GM13976 (cell line): ENCODE measurements around the gene LY6G6C.

ENCODE experiments used
- DNase-seq: peaks from one replicate; pipeline ENCODE4 v3.0.0; 2012; ENCODE audit warnings: low spot score
- in situ Hi-C: fragments of 300-500 bp; cut with MboI; formaldehyde crosslinking; loops from one replicate; pipeline ENCODE4 v1.12.0; 2022; ENCODE audit warnings: low sequenced_read_pairs, mixed read lengths, inconsistent platforms; ENCODE audit not compliant: unreplicated experiment
- TF ChIP-seq, protein P1 (sequence below): IDR thresholded peaks from 2 replicates; pipeline ENCODE4 v1.5.1; 2012; ENCODE audit warnings: borderline replicate concordance, mild to moderate bottlenecking; ENCODE audit not compliant: insufficient read depth; ENCODE audit errors: extremely low read depth, missing control alignments, control extremely low read depth

LY6G6C gene

GRCh38 chr6:31721351-31722020, at the start of gene LY6G6C:
Gene LY6G6C (minus strand): TSS chr6:31721746. CDS start chr6:31721679, 67 bp downstream.
- no peak for DNase-seq
- in situ Hi-C loops = no loop called here
- TF ChIP-seq, protein P1, sequence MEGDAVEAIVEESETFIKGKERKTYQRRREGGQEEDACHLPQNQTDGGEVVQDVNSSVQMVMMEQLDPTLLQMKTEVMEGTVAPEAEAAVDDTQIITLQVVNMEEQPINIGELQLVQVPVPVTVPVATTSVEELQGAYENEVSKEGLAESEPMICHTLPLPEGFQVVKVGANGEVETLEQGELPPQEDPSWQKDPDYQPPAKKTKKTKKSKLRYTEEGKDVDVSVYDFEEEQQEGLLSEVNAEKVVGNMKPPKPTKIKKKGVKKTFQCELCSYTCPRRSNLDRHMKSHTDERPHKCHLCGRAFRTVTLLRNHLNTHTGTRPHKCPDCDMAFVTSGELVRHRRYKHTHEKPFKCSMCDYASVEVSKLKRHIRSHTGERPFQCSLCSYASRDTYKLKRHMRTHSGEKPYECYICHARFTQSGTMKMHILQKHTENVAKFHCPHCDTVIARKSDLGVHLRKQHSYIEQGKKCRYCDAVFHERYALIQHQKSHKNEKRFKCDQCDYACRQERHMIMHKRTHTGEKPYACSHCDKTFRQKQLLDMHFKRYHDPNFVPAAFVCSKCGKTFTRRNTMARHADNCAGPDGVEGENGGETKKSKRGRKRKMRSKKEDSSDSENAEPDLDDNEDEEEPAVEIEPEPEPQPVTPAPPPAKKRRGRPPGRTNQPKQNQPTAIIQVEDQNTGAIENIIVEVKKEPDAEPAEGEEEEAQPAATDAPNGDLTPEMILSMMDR = no peak

DNA sequence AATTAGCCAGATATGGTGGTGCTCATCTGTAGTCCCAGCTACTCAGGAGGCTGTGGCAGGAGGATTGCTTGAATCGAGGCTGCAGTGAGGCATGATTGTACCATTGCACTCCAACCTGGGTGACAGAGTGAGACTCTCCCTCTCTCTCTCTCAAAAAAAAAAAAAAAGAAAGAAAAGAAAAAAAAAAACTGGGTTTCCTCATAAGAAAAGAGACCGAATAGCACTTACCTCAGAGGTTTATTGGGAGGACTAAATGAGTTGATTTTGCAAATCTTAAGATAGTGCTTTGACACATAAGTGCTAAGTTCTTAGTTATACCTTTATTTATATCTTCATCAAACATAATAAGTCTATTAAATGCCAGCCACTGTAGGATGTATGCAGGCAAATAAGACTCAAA, 49.3 kb upstream of the LY6G6C start:
- DNase-seq = no peak
- TF ChIP-seq, protein P1 = no peak
- in situ Hi-C loops = no loop called here

DNA sequence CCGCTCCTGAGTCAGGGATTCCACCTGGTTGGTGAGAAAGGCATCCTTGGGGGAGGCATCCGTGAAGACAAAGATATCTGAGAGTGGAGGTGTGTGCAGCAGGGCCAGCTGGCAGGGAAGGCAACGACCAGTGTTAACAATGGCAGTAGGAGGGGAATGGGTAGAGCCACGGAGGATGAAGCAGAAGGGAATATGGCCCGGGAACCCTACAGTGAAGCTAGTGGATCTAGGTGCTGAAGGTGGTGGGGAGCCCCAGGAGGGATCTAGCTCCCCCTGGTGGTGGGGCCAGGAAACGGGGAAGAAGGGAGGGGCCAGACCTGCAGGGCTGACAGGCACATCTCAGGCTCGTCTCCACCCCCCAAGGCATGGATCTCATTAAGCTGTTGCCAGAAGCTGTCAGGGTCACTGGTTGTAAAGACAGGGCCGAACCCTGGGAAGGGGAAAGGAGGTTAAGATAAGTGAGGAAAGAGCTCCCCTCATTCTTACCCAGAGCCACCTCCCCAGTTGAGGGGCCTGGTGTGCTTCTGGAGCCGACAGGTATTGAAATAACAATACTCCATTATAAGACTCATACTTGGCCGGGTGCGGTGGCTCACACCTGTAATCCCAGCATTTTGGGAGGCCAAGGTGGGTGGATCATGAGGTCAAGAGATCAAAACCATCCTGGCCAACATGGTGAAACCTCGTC, 48.3 kb upstream of the LY6G6C start:
- TF ChIP-seq, protein P1 = peak; percentile 77
- peak; percentile 93 for DNase-seq
- in situ Hi-C loops = no loop called here

GRCh38 chr6:31768363-31769257, 47.1 kb upstream of the LY6G6C start:
- in situ Hi-C loops = no loop called here
- TF ChIP-seq, protein P1 = no peak
- DNase-seq = no peak

DNA sequence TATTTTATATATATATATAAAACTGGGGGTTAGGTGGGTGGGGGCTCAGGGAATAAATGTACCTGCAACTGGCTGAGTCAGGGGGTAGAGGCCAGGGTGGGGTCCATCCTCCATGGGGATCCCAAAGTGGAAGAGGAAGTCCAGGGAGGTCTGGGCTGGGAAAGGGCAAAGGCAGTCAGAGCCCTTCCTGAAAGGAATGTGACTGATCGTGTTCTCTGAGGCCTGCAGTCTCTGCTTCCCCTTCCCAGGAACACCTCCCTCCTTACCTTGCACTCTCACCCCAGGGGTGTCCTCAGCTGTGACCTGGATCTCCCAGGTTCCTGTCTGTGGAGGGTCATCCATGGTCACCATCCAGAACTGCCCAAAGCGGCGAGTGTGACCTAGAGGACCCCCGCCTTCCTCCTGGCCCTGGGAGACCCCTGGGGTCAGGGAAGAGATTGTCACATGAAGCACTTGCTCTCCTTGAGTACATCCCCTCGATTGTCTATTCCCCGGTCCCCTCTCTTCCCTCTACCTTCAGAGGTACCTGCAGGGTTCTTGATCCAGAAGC, 45.6 kb upstream of the LY6G6C start:
- DNase-seq = no peak
- TF ChIP-seq, protein P1 = no peak
- in situ Hi-C loops = no loop called here
